CD4-positive, alpha-beta T cell treated with Interleukin-15 for 1 hour (primary cell): ENCODE measurements around the gene FAM222A.
A peak's percentile ranks its signal among the peaks of the same experiment; 100 is the strongest.

Source experiments
- DNase-seq: peaks from one replicate; pipeline ENCODE4 v3.0.0-alpha.2; 2020

Gene FAM222A

DNA sequence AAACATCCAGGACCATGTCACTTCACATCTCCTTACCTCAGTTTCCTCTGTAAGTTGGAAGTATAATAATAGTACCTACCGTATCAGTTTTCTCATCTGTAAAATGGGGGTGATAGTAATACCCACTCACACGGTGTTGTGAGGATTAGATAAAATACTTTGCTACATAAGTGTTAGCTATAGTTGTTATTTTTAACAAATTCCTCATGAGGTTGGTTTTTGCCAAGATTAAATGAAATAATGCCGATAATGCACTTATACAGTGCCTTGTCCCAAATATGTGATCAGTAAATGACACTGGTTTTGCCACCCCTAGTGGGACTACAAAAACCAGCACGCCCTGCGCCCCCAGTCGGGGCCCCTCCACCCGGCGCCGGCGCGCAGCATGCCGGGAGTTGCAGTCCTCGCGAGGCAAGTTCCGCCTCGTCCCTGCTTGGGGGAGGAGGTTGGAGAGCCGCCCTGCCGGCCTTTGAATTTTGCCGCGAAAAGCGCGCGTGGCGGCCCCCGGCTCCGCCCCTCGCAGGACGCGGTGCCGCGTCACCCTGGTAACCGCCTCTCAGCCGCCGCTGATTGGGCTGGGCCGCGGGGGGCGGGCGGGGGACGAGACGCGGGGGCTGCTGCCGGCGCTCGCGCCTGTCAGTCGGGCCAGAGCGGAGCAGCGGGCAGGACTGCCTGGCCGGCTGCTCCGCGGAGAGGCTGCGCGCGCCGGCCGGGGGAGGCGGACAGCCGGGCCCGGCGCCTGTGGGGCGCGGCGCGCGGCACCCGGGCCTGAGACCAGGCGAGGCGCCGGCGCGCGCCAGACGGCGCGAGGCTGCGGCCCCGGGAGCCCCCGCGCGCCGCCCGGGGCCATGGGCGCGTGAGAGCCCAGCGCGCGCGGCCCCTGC is at the start of gene FAM222A:
TSS of gene FAM222A (plus strand) at position 639 of the 884 bp plus-strand sequence. CDS start 30,322 bp downstream, outside the sequence.
- peak; percentile 98 for DNase-seq

DNA sequence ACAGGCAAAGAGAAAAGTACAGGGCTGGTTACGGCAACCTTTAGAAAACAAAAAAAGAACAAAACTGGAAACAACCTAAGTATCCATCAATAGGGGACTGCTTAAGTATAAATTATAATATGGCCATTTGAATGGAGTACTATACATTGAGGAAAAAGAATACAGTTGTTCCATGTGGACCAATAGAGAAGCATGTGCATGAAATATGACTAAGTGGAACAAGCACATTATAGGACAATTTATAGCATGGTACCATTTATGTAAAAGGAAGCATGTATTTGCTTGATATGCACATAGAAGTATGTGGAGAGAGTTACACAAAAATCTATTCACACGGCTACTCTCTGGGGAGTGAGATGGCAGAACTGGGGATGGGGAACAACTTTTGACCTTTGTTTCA is 49.2 kb upstream of the FAM222A start:
- DNase-seq, result no peak

DNA sequence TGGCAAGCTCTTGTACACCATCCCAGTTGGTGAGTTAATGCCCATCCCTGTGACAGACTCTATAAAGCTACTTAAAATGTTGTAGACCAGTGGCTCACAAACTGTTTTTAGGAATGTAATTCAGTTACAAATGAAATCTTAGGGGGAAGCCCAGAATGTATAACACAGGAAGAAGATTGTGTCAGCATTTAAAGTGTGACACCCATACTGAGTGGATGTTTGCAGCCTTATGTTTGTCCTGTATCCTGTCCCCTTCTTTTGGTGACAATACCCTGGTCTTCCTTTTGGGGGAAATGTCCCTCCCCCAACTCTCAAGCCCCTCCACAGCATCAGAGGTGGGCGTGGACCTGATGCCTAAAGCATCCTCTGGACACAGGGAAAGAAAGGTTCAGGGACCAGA is 47.6 kb upstream of the FAM222A start:
- no peak for DNase-seq

DNA sequence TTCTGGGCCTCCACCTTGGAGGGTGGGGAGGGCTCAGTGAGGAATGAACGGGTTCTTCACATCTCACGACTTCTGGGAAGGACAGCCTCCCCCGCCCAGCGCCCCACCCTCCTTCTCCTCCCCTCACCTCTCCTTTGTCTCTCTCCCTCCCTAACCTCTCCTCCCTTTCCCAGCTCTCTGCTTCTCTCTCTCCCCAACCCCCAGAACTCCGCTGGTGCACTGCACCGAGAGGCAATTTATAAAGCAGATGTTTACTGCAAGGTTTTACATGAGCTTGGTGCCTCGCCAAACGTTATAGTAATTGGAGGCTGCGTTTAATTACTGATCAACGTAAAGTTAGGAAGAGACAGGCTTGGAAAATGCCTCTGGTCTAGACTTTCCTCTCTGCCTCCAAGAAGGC is 42.9 kb upstream of the FAM222A start:
- DNase-seq, result no peak

DNA sequence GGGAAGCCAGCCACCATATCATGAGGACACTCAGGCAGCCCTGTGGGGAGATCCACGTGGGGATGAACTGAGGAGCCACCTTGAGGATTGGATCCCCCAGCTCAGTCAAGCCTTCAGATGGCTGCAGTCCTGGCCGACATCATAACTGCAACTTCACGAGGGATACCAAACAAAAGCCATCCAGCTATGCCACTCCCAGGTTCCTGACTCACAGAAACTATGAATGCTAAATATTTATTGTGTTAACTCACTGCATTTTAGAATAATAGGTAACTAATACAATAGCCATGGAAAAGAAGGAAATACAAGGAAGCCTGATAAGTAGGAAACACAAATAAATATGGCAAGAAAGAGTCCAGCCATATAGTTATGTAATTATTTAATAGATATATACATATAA is 42.1 kb upstream of the FAM222A start:
- no peak for DNase-seq

DNA sequence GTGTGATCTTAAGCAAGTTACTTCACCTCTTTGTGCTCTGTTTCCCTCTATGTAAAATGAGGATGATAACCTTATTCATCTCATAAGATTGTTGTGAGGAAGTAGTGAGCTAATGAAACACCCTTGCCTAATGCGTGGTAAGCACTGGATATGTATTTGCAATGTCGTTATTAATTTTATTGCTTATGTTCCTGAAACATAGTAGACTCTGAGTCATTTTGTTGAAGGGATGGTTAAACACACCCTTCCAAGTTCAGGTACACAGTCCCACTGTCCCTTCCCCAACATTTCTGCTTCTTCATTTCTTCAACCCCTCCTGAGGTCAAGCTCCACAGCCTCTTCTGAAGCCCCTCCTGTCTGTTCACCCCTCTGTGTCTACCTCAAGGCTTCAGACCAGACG is 40.2 kb upstream of the FAM222A start:
- no peak for DNase-seq

DNA sequence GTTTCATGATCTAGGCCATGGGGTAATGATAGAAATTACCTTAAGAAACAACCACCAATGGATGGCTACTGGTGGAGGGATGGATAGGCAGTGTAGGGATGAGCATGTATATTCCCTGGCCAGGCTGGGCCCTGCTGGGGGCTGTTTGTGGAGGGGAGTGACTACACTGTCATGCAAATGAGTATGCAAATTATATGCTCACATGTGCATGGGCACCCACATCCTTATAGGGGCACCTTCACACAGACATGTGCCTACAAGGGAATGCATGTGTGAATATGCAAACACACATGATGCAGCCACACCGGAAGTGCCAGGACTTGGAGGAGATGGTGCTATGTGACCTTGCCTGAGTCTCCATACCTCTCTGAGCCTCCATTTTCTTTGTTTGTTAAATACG is 39.7 kb upstream of the FAM222A start:
- no peak for DNase-seq

DNA sequence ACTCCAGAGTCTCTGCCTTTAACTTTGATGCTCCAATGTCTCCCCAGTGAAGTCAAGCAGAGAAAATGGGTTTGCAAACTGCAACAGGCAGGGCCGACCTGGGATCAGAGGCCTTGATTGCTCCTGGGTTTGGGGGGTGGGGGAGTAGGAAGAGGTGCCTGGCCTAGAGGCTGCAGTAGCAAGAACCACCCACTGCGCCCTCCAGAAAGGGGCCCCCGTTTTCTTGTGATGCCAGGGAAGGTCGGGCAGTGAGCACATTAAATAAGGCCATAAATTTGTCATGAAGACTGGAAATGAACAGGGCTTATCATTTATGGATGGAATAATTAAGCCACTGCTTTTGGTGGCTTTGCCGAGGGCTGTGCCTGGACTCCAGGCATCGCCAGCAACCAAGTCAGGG is 38.2 kb upstream of the FAM222A start:
- DNase-seq, result no peak

DNA sequence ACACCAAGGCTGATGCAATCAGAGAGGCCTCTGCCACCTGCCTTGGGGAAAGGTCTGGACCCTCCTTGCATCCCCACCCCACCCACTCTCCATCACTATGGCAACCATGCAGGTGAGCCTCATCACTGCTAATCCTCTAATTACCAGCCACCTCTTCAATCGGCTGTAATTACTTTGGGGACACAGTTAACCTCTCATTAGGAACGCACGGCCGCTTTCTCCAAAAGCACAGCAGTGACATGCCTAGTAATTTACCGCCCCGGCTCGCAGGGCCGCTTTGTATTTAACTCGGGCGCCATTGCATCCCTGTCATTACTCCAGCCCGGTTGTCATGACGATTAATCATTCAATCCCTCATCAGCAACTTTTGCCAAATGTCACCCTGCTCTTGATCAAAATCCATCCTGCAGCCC is 36.3 kb upstream of the FAM222A start:
- no peak for DNase-seq

DNA sequence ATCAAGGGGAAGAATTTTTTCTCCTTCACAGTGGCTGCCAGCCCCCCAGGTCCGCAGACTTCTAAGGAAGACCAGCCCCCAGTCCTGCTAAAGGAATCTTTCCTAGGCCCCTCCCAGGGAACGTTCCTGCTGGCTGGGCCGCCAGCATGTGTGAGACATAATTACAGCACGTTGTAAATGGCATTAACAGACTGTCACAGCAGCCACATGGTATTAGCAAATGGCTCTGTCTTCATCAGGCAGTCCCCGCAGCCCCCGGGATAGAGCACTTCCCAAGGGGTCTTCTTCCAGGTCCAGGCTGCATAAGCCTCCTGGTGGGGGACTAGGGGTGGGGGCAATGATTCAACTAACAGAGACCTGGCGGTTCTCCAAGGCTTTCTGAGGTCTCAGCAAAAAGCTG is 34.9 kb upstream of the FAM222A start:
- DNase-seq, result no peak

DNA sequence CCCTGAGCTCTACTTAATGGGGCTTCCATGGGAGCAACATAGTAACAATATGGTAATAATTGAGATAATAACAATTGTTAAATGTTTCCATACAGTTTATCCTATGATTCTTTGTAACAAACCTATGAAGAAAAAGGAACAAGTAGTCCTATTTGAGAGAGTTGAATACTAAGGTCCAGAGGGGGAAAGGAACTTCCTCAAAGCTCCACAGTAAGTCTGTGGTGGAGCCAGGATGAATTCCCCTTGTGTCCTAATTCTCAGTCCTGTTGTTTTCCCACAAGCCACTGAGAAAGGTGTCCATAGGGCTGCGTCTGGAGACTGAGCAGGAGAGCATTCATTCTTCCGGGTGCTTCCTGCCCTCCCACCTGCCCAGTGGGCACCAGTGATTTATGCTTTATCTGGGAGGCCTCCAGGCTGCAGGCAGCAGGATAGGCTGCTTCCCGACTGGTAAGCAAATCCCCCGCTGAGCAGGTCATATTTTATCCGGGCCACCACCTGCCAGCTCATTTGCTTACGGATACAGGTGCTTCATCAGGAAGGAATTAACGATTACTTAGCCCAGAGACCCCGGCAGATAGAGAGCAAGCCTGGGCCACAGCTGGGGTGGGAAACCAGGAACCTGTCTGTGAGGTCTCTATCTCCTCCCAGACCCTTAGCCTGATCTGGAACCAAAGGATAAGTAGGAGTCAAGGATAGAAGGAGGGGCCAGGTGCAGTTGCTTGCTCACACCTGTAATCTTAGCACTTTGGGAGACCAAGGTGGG is 33.9 kb upstream of the FAM222A start:
- DNase-seq, result no peak

DNA sequence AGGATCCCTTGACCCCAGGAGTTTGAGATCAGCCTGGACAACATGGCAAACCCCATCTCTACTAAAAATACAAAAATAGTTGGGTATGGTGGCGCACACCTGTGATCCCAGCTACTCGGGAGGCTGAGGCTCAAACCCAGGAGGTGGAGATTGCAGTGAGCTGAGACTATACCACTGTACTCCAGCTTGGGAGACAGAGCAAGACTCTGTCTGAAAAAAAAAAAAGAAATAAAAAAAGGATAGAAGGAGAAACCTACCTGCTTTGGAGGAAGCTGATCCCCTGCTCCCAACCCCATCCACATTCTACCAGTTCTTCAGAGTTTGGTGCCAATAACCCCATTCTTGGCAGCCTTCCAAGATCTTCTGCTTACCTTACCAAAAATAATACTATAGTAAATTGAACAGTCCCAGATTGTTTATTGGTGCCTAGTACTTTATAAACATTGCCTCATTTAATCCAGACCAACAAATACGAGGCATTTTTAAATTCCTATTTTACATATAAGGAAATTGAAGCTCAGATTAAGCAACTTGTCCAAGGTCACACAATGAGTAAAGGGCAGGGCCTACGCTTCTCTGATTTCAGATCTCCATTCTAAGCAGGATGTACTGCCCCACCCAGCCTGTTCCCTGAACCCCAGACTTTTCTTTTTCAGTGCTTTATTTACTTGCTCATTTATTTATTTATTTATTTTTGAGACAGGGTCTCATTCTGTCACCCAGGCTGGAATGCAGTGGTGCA is 33.2 kb upstream of the FAM222A start:
- DNase-seq, result no peak

DNA sequence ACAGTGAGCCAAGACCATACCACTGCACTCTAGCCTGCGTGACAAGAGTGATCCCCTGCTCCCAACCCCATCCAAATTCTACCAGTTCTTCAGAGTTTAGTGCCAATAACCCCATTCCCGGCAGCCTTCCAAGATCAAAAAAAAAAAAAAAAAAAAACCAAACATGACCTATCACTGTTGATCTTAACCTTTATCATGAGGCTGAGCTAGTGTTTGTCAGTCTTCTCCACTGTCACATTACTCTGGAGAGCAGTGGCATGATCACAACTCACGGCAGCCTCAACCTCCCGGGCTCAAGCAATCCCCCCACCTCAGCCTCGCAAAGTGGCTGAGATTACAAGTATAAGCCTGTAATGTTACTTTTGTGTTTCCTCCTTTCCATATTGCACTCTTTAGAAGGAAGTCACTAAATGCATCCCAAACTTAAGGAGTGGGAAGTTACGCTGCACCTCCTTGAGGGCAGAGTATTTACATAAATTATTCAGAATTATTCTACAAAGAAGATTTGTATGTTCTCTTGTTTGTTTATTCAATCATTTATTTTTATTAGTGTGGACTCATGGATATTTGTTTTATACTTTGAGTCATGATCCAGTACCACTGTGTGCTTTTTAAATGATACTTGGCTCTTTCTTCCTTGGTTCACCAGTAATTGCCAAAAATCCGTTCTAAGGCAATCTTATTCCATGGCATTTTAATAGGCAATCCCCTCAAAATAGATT is 31.5 kb upstream of the FAM222A start:
- DNase-seq, result no peak

DNA sequence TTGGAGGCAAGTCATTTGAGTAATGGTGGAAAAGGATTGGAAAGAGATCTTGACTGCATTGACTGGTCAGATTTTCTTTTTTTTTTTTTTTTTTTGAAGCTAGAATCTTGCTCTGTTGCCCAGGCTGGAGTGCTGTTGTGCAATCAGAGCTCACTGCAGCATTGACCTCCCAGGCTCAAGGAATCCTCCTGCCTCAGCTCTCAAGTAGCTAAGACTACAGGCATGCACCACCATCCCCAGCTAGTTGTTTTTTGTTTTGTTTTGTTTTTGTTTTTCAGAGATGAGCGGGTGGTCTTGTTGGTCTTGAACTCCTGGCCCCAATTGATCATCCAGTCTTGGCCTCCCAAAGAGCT is 30.9 kb upstream of the FAM222A start:
- DNase-seq, result no peak

DNA sequence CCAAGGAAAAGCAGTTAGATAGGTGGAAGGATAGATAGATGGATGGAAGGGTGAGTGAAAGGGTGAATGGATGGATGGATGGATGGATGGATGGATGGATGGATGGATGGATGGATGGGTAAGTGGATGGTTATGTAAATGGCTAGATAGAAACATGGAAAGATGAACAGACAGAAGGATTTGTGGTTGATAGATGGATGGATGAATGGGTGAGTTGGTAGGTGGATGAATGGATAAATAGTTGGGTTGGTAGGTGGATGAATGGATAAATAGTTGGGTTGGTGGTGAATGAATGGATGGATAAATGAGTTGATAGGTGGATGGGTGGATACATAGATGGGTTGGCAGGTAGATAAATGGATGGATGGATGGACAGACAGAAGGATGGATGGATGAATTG is 30.3 kb upstream of the FAM222A start:
- DNase-seq, result no peak

DNA sequence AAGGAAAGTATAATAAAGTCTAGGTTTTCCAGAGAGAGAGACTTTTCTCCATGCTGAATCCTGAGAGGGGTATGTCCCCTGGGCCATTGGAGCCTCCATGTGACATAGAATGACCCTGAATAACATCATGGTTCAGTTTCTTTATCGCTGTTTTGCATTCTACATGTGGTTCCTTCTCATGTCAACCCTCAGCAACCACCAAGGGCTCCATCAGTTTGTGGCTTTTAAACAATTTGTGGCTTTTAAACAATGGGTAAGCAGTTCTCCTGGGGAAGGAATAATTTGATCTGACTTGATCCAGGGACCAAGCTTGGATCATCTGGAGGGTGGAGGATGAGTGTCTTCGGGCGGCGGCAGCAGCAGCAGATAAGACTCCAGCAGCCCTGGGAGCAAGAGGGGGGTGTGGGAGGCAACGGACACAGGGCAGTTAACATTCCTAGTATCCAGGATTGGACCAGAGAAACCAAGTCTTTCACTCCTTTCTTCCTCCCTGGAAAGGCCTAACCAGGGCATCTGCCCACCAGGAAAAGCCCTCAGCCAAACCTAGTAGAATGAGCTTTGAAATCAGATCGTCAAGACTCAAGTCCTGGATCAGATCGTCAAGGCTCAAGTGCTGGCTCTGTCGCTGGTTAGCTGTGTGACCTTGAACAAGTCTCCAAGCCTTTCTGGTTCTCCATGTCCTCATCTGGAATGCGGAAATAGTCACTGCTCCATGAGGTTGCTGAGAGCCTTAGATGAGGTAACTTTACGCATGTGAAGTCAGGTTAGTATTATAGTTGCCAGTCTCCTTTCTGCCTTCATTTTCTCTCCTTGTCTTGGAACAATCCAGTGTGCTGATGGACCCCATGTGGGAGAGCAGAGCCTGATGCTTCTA is 27.8 kb upstream of the FAM222A start:
- DNase-seq, result no peak

DNA sequence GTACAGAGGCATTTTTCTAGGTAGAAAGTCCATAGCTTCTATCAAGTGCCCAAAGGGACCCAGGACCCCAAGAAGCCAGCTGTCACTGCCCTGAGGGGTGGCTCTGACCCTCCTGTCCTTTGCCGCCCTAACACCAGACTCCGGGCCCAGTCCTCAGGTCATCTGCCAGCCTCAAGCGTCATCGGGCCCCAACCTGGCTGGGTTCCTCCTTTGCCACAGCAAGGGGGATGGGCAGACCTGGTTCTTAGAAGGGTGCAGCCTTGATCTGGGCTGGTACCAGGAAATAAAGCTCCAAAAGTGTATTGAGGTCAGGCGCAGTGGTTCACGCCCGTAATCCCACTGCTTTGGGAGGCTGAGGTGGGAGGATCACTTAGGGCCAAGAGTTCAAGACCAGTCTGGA is 27.1 kb upstream of the FAM222A start:
- DNase-seq, result no peak

DNA sequence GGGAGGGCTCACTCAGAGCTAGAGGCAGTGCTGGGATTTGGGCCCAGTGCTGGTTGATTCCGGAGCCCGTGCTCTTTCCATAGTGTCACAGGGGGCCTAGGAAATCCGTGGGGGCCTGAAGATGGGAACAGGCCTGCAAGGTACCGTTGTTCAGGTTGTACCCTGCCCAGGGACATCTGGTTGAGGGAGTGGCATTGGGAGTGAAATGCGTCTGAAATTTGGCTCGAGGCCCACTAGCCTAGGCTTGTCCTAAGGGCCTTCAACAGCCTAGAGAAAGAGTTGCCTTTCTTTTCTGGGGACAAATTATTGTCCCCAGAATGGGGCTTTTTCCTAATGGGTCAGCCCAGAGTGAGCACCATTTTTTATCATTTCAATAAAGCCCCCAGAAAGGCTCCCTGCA is 26.4 kb upstream of the FAM222A start:
- no peak for DNase-seq

DNA sequence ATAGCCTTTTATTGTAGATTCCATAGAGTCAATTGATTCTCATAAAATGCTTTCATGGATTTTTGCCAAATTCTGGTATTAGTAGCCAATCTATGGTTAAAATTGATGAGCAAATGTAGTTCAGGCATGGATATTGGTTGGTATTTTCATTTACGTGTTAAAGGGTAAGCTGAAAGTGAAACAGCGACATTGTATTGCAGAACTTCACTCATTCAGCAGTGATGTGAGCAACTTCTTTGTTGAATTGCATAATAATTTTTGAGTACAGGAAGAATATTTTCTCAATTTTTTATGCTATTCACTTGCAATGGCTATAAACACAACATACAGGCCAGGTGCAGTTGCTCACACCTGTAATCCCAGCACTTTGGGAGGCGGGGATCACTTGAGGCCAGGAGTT is 24.2 kb upstream of the FAM222A start:
- no peak for DNase-seq

DNA sequence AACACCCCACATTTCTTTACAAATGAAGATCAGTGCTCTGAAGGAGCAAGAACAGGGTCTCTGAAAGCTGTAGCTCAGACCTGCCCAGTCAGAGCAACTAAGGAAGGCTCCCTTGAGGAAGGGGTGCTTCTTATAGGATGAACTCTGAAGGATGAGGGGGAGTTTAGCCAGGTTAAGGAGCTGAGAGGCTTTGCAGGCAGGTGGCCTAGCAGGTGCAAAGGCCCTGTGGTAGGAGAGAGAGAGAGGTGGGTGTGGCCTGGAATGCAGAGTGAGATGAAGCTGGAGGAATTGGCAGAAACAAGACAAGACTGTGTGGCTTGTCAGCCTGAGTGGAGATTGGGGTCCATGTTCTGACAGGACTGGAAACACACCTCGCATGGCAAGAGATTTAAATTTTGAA is 20.5 kb upstream of the FAM222A start:
- no peak for DNase-seq

DNA sequence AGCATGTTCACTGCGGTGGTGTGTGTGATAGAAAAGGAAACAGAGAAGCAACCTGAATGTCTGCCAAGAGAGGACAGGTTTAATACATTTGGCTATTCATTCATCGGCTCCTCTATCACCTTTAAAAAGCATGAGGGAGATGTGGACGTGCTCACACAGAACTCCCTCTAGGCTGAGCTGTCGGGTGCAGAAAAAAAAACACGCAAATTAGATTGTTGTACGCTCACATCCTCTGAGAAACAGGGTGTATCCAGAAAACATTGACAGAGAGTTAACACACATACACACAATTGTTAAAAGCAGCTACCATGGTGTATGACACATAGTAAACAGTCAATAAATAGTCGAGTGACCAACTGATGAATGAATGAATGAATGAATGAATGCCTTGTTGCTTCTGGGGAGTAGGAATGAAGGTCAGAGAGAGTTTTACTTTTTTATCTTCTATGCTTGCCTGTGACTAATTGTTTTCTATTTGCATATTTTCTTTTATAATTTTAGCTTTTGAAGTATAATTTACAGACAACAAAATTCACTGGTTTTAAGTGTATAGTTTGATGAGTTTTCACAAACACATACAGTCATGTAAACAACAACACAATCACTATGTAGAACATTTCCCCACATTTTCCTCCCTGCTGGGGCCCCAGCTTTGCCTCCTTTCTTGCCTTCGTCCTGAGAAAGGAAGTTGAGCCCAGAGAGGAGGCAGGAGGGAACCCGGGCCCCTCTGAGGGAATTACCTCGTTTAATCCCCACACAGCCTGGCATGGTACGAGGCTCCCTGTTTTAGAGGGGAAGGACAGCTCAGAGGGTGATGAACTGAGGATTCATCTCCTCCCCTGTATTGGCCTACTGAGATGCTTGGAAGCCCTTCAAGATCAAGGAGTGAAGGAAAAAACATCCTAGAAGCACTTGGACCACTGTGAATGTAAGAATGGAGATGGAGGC is 19.7 kb upstream of the FAM222A start:
- no peak for DNase-seq
